HG02759 (cell line): ENCODE results near the gene SURF1.
"Not testable (repeated sequence)": the region's sequence is repeated elsewhere in the genome, so short reads cannot be mapped to it uniquely, and the experiment has no call there.

Source experiments
- ATAC-seq: cut with Tn5 transposase; IDR thresholded peaks from one replicate; pipeline ENCODE4 v1.9.1; 2021; ENCODE audit warnings: mild to moderate bottlenecking, moderate library complexity; ENCODE audit not compliant: unreplicated experiment

SURF1 gene

DNA sequence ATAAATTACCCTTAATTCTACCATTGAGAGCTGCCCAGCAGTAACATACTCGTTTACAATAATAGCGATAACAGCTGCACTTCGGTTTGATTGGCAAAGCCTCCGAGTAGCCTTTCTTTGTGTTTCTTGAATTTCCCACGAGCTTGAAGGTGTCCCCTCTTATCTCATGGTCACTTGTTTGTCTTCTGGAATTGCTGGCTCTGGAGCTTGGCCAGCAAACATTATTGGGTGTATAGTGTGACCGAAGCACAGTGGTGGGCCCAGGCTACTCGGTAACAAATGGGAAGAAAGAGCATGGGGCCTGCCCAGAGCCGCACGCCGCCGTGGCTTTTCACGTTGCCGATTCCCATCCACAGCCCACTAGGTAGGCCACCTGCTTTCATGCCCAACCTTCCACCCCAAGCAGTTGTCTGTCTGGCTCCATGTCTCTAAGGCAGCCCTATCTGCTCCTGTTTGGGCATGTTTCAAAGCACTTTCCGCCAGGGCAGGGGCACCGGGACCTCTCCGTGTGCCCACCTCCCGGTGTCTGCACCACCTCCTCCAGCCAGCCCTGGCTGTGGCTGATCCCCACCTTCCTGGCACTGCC, 28.5 kb upstream of the SURF1 start:
- no peak for ATAC-seq

DNA sequence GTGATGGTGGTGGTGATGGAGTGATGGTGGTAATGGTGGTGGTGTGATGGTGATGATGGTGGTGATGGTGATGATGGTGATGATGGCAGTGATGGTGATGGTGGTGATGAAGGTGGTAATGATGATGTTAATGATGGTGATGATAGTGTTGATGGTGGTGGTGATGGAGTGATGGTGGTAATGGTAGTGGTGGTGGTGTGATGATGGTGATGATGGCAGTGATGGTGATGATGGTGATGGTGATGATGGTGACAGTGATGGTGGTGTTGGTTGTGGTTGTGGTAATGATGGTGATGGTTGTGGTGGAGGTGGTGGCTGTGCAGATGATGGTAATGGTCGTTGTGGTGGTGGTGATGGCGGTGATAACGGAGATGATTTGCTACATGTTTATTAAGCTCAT, 27.2 kb upstream of the SURF1 start:
- no peak for ATAC-seq

DNA sequence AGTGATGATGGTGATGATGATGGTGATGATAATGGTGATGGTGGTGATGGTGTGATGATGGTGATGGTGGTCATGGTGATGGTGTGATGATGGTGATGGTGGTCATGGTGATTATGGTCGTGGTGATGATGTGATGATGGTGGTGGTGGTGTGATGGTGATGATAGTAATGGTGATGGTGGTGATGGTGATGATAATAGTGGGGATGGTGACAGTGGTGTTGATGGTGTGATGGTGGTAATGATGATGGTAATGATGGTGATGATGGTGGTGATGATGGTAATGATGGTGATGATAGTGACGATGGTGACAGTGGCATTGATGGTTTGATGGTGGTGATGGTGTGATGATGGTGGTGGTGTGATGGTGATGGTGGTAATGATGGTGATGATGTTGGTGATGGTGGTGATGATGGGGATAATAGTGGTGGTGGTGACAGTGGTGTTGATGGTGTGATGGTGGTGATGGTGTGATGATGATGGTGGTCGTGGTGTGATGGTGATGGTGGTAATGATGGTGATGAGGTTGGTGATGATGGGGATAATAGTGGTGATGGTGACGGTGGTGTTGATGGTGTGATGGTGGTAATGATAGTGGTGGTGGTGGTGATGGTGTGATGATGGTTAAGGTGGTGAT, 26.3 kb upstream of the SURF1 start:
- ATAC-seq, result no peak

DNA sequence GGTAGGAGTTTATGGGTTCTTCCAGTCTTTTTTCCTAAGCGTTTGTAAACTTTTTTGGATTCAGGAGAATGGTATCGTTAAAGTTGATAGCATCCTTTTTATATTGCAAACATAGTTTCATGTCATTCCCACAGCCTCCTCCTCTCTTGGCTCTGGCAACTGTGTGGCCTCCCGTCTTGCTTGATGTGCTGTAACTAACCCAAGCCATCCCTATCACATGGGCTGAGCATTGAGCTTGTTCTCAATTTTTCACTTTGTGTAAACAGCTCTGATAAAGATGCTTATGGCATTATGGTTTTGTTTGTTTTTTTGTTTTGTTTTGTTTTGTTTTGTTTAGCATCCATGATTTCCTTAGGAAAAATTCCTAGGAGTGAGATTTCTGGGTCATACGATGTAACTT, 24.4 kb upstream of the SURF1 start:
- ATAC-seq, result no peak

DNA sequence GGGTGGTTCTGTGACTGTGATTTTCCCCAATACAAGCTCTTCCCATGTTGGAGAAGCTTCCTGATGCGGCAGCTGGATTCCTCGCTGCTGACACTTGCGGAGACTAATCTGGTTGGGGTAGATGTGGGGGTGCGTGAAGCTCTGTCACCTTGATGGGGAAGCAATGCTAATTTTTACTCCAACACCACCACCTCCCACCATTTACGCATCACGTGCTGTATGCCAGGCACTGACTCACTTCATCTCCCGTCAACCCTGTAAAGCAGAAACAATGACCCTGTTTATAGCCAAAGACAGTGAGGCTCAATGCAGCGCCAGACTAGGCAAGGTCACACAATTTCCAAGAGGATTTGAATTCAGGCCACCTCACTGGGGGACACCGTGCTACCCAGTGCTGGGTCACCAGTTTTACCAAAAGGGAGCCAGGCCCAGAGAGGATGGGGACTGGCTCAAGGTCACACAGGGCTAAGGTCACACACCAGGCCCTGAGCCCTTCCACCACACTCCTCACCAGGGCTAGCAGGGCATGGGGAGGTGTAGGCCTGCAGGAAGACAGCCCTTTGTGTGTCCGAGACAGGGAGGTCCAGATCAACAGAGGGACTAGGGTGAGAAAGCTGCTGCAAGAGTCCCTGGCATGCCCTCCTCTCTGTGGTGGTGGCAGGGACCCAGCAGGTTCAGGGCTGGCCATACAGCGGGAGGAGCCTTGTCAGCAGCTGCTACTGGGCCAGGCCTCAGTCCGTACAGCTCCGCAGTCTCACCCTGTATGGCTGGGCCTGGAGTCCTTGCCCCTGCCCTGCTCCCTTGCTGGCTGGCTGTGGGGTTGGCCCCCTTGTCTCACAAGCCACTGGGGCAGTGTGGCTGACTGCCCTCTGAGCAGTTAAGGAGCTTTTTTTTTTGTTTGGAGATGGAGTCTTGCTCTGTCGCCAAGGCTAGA, 23.1 kb upstream of the SURF1 start:
- ATAC-seq, result no peak

DNA sequence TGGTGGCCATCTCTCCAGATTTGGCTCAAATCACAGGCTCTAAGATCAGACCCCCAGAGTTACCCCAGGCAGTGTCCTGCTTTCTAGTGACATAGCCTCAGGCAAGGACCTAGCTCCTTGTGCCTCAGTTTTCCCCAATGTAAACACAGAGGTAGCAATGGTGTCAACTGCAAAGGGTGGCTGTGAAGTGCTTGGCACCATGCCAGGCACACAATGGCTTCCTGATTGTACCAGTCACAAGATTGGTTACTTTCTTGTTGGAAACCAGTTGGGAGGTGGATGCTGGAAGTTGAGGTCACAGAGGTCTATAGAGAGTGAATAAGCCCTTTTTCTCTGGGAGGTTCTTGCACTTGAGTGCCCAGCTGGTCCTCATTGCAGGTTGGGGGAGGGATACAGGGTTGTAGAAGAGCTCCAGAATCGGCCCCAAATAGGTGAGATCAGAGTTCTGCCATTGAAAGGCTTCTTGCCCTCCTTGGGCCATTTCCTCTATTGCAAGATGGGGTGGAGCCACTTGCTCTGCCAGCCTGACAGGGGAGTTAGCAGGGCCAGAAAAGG, 22.2 kb upstream of the SURF1 start:
- no peak for ATAC-seq

DNA sequence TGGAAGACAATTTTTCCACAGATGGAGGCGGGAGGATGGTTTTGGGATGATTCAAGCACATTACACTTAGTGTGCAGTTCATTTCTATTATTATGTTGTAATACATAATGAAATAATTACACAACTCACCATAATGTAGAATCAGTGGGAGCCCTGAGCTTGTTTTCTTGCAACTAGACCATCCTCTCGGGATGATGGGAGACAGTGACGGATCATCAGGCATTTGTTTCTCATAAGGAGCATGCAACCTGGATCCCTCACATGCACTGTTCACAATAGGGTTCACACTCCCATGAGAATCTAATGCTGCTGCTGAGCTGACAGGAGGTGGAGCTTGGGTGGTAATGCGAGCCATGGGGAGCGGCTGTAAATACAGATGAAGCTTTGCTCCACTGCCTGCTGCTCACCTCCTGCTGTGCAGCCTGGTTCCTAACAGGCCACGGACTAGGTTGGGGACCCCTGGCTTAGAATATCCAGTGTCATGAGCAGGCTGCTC, 21.5 kb upstream of the SURF1 start:
- no peak for ATAC-seq

DNA sequence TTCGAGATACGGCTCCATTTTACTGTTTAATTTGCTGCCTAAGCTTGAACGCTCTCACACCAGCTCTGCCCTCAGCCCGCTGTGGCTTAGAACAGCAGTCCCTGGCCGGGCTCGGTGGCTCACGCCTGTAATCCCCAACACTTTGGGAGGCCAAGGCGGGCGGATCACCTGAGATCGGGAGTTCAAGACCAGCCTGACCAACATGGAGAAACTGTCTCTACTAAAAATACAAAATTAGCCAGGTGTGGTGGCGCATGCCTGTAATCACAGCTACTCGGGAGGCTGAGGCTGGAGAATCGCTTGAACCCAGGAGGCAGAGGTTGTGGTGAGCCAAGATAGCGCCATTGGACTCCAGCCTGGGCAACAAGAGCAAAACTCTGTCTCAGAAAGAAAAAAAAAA, 21.0 kb upstream of the SURF1 start:
- ATAC-seq, result not testable (repeated sequence)

DNA sequence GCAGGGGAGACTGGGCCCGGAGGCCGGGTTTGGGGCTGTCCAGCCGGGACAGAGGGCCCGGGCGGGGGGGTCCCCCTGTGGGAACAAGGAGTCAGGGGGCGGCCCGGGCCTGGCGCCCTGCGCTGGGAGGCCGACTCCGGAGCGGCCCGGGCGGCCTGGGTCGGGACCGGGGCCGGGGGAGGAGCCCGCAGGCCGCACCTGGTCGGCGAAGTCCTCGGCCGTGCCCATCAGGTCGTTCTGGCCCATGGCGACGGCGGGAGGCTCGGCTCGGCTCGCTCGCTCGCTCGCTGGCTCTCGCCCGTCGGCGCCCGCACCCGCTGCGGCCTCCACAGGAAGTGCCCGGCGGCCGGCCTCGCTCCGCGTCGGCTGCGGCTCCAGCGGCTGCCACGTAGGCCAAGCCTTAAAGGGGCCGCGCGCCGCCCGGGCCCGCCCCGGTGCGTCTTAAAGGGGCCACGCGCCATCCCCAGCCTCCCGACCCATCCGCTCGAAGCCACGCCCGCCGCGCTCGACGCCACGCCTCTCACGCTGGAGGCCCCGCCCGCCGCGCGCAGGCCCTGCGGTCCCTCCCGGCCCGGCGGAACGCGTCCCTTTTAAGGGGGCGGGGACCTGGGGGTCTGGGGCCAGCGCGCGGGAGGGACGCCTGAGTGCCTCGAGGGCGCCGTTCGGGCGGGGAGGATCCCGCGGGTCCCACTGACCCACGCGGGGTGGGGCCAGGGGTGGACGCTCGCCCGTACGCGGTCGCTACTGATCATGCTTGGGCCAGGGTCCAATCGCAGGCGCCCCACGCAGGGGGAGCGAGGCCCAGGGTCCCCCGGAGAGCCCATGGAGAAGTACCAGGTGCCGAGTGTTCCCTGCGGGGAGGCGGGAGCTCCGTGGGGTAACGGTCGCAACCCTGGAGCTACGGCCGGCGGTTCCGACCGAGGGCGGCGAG, 19.7 kb upstream of the SURF1 start, which contains the start of the genes STKLD1 and SURF4:
Gene STKLD1 (plus strand): TSS at position 643 of the 931 bp plus-strand sequence. CDS start 108 bp downstream, at position 751.
Gene SURF4 (minus strand): TSS at position 337 of the 931 bp plus-strand sequence. CDS start 91 bp downstream, at position 246.
- peak; percentile 89 for ATAC-seq

DNA sequence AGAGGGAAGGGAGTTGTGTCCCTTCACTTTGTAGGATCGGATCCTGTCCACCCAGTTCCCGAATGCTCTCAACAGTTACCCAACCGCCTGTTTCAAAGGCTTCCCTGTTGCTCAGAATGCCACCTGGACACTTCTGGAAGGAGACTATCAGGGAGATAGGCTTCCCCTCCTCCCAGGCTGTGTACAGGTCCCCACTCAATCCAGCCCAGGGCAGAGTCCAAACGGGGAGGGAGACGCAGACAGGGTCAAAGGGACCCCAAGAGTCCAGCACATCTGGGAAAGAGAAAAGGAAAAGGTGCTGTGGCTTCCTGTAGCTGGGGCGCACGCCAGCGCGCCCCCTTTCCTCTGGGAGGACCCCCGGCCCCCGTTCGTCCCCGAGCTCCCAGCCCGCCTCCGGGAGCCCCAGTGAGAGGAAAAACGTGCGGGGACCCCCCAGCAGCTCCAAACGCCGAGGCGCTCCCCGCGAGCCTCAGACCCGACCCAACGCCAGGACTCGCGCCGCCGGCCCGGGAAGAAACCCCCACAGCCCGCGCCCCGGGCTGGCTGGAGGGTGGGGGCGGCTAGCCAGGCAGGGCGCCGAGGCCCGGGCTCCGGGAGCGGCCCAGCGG, 18.9 kb upstream of the SURF1 start:
- ATAC-seq, result peak; percentile 23

DNA sequence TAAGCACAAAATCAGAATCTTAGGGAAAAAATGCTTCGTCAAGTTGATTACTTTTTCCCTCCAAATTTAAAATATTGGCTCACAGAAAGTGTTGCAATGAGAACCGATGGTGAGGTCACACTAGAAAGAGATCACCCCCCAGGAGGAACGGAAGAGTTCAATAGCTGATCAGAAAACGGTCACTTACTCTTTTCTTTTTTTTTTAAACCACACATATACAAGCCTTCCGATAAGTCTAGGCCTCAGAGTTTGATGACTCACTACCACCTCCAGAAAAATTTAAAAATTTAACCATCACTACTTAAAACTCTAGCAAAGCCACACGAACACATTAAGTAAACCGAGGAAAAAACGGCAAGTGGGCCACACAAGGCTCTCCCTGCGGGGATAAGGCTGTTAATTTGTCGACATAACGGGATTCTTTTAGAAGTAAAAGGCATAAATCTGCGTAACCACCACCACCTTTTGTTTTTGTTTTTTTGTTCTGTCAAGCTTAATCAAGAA, 18.4 kb upstream of the SURF1 start:
- no peak for ATAC-seq

DNA sequence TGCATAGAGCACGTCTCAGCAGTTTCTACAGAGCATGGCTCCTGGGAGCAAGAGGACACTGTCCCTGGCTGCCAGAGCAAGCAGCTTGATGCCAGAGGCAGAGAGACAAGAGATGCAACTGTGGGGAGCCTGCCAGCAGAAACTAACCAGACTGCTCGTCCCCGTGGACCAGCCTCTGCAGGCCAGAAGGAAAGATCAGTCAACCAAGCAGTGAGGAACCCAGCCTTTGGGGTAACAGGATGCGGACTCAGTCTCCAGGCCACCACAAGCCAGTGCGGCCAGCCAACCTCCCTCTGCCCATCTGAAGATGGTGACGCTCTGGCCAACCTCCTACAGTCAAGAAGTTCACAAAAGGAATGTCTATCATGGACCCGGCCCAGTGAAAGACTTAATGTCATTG, 15.9 kb upstream of the SURF1 start:
- ATAC-seq, result no peak

DNA sequence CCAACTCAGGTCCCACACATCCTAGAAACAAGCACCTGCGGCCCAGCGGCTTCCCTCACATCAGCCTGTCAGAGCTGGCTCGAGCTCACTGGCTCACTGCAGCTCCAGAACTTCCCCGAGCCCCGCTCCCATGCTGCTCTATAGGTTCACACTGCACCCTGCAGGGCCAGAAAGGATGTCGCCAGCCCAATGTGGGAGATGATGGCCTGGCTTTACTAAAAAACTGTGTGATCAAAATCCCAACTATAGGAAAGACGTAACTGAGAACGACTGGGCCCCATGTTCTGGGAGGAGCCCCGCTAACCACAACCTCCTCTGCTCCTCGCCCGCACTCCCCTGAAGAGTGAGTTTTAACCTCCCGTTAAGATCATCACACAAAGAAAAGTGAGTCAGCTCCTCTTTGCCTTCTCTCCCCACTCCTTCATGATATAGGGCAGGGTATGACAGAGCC, 15.0 kb upstream of the SURF1 start:
- no peak for ATAC-seq

DNA sequence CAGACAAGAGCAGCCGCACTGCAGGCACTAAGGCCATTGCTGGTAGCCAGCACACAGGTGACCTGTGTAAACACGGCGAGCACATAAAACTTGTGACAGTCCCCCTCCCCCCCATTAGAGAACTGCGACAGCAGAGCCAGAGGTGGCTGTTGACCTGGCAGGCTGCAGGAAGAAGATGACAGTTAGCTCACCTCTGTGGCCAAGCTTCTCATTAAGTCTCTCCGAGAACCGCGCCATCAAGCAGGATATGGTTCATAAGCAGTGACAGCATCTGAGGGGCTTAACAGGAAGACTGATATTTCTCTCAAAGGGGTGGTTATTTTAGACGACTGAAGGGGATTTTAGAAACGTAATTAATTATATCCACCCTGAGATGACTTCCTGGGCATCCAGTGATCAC, 14.4 kb upstream of the SURF1 start:
- ATAC-seq, result no peak

DNA sequence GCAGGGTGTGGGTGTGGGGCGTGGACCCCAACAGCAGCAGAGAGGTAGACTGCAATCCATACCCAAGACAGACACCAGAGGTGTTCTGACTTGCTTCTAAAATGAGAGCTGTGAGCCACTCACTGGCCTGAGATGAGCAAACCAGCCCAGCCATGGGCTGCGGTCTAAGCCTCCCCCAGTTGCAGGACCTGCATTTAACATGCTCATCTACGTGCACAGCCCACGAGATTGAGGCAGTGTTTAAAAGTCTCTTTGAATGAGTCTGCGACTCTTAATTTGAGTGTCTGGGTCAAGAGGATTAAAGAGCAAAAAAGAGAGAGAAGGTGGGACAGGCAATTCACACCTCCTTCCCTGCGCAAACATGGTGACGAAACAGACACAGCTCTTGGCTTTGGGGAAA, 13.6 kb upstream of the SURF1 start:
- ATAC-seq, result no peak

DNA sequence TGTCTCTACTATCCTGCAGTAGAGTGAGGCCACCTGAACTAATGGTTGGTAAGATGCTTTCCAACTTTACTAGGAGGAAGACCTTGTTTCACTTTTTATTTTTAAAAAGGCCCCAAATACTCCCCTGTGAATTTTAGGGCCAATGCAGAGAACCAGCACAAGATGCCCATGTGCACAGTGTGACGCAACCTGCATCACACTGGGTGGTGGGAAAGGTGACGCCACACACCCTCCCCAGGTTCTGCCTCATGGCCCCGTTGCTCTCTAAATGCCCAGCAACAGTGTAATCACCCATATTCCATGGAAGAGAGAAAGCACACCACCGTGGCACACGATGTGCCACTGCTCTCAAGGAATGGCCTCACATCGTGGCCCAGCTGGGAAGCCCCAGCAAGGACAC, 13.1 kb upstream of the SURF1 start:
- no peak for ATAC-seq

DNA sequence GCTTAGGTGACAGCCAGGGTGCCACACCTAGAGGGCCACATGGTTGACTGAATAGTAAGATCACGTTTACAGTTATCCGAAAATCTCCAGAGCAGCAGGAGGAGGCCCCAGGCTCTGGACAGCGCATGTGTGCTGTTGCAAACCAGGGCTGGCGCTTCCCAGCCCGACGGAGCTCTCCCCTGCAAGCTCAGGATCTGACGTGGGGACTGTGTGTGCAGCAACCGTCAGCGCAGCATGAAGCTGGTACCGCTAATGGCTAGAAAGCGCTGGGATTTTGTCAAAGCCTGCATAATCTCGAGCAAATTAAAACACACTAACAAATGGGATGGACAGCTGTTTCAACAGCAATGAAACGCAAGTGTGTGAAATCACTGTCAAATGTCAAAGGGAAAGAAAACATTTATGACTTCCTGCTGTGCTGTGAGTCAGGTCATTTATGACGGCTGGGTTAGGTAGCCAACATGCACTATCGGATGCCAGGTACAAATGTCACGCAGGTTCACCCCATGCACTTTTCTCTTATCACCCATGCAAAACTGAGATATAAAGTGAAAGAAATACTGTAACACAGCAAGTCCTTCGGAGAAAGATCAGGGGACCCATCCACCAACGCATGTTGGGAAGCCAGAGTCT, 12.1 kb upstream of the SURF1 start:
- no peak for ATAC-seq

DNA sequence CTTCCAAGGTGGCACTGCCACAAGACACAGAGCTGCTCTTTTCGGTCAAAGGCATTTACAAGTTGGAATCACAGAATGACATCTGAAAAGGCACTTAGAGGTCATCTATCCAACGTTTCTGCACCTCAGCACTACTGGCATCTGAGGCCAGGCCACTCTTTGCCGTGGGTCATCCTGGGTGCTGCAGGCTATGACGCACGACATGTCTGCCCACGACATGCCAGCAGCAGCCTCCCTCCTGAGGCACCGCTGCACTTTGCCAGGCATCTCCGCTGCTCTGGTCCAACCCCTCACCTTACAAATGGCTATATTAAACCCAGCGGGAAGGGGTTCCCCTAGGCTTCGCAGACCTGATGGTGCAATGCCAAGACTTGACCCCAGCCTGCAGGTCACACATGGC, 11.5 kb upstream of the SURF1 start:
- ATAC-seq, result no peak

DNA sequence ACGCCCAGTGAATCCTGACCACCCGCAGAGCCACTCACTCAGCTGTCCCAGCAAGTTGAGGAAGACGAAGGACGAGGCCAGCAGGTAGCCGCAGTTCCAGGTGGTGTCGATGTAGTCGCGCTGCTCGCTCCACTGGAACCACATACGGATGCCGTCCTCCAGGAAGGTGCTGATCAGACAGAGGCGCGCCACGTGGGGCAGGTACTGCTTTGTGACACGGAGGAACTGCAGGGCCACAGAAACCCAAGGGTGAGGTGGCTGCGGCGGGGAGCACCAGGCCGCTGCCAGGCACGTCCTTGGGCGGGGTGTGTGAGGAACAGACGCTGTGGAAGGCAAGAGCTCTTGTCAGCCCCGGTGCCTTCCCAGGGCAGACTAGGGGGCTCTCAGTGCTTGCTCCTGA, 10.9 kb upstream of the SURF1 start:
- ATAC-seq, result no peak
